Transverse colon (tissue), 4 donors: Measurements from ENCODE around the gene KRTAP1-3.
"Not testable (repeated sequence)": the region's sequence is repeated elsewhere in the genome, so short reads cannot be mapped to it uniquely, and the experiment has no call there.

ENCODE experiments used
- EP300 ChIP-seq: sonication (generic); formaldehyde crosslinking; IDR thresholded peaks from one replicate; pipeline ENCODE4 v1.6.1; 2017; ENCODE audit warnings: antibody characterized with exemption, low read depth
- POLR2A ChIP-seq: fragments of 450-650 bp; IDR thresholded peaks from one replicate; pipeline ENCODE4 v1.6.1; 2016; ENCODE audit warnings: antibody characterized with exemption, mild to moderate bottlenecking, moderate library complexity
- POLR2AphosphoS5 ChIP-seq, 3 donors: sonication (generic); formaldehyde crosslinking; IDR thresholded peaks; one replicate each; pipeline ENCODE4 v1.6.1; 2016; ENCODE audit warnings: antibody characterized with exemption in 3 of 3
- TF ChIP-seq, protein P1 (sequence below), 5 experiments: fragments of 200-600 bp in 3 of 5; fragments of 450-650 bp in 2 of 5; sonication (generic) in 3 of 5; IDR thresholded peaks; 1 replicate in 2 of 5; 2 replicates in 3 of 5; pipeline ENCODE4 v1.5.1; 2016 to 2017; ENCODE audit warnings: antibody characterized with exemption in 5 of 5, inconsistent platforms in 3 of 5, mild to moderate bottlenecking in 2 of 5, moderate library complexity in 1 of 5

DNA sequence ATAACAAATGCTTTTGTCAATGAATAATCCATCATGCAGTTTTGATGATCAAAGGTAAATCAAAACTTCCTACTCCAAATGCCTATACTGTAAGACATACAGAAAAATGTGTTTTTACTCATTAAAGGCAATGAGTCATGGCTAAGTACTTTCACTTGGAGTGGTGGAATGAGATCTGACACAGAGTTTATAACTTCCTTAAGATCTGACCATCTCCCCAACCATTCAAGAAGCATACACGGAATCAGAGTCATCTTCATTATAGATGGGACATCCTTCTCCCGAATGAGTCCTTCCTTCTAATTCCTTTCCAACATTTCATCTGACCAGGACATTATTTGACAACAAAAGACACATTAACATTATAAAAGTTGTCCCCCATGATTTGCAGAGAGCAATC is 48.8 kb upstream of the KRTAP1-3 start:
- TF ChIP-seq, protein P1, sequence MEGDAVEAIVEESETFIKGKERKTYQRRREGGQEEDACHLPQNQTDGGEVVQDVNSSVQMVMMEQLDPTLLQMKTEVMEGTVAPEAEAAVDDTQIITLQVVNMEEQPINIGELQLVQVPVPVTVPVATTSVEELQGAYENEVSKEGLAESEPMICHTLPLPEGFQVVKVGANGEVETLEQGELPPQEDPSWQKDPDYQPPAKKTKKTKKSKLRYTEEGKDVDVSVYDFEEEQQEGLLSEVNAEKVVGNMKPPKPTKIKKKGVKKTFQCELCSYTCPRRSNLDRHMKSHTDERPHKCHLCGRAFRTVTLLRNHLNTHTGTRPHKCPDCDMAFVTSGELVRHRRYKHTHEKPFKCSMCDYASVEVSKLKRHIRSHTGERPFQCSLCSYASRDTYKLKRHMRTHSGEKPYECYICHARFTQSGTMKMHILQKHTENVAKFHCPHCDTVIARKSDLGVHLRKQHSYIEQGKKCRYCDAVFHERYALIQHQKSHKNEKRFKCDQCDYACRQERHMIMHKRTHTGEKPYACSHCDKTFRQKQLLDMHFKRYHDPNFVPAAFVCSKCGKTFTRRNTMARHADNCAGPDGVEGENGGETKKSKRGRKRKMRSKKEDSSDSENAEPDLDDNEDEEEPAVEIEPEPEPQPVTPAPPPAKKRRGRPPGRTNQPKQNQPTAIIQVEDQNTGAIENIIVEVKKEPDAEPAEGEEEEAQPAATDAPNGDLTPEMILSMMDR (IDR thresholded peaks at IDR 0.05) = not testable (repeated sequence)
- TF ChIP-seq POLR2A; POLR2AphosphoS5 (IDR thresholded peaks at IDR 0.05); EP300: not testable (repeated sequence)
